Vagina (tissue), 2 donors: Measurements from ENCODE around the gene BCKDHA.

Experiments
- CTCF ChIP-seq, 3 experiments: fragments of 450-650 bp in 2 of 3; fragments of 200-600 bp in 1 of 3; sonication (generic) in 1 of 3; IDR thresholded peaks; one replicate each; pipeline ENCODE4 v1.5.1; 2017 to 2019; ENCODE audit warnings: antibody characterized with exemption in 3 of 3, mild to moderate bottlenecking in 2 of 3, moderate library complexity in 2 of 3
- POLR2AphosphoS5 ChIP-seq, 2 donors: sonication (generic); formaldehyde crosslinking; IDR thresholded peaks; one replicate each; pipeline ENCODE4 v1.9.0; 2017; ENCODE audit warnings: antibody characterized with exemption in 2 of 2, mild to moderate bottlenecking in 2 of 2, low read depth in 1 of 2; ENCODE audit not compliant: insufficient read depth in 1 of 2

- TF ChIP-seq CTCF (IDR thresholded peaks at IDR 0.05) (no peak), POLR2AphosphoS5 (IDR thresholded peaks at IDR 0.05; ENCODE audit: insufficient read depth in 1 of 2, low read depth in 1 of 2) (no peak)
Measured at GRCh38 chr19:41457241-41457640, 59.6 kb downstream of the BCKDHA start.
